Measurements from ENCODE around the gene SH3RF3.
A peak's percentile ranks its signal among the peaks of the same experiment; 100 is the strongest.

SH3RF3 gene

DNA sequence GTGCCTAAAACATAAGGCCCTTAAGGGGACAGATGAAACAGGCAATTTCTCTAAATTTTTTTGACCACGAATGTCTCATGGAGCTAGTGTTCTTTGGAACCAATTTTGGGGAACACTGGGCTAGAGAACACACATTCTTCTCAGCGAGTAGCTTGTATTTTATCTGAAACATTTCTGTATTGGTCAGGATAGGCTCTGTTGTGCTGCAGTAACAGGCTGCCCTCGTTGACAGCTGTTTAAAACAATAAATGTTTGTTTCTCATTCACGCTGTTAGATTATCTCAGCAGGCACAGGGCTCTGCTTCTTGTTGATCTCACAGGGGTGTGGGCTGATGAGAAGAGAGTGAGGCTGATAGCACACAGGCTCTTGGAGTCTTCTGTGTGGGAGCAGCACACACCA lies 105.3 kb downstream of the SH3RF3 start:
- Histone ChIP-seq H3K27me3 (replicated peaks; ENCODE audit: control insufficient read depth, insufficient read depth, low read length) (no peaks in the 10 kb centered on the region; the same call in 1 of the 2 replicates), H3K36me3 (ENCODE audit: control insufficient read depth, insufficient read depth, low read length) (no peaks in the 10 kb centered on the region), H3K4me3 (replicated peaks; ENCODE audit: low read depth, low read length) (no peak overlapping the region)
- TF ChIP-seq, protein P1, sequence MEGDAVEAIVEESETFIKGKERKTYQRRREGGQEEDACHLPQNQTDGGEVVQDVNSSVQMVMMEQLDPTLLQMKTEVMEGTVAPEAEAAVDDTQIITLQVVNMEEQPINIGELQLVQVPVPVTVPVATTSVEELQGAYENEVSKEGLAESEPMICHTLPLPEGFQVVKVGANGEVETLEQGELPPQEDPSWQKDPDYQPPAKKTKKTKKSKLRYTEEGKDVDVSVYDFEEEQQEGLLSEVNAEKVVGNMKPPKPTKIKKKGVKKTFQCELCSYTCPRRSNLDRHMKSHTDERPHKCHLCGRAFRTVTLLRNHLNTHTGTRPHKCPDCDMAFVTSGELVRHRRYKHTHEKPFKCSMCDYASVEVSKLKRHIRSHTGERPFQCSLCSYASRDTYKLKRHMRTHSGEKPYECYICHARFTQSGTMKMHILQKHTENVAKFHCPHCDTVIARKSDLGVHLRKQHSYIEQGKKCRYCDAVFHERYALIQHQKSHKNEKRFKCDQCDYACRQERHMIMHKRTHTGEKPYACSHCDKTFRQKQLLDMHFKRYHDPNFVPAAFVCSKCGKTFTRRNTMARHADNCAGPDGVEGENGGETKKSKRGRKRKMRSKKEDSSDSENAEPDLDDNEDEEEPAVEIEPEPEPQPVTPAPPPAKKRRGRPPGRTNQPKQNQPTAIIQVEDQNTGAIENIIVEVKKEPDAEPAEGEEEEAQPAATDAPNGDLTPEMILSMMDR (IDR thresholded peaks at IDR 0.05; ENCODE audit: insufficient read depth, low read length, poor library complexity, severe bottlenecking) = no peak
- no peak for DNase-seq (ENCODE audit: extremely low read depth, insufficient read length)

DNA sequence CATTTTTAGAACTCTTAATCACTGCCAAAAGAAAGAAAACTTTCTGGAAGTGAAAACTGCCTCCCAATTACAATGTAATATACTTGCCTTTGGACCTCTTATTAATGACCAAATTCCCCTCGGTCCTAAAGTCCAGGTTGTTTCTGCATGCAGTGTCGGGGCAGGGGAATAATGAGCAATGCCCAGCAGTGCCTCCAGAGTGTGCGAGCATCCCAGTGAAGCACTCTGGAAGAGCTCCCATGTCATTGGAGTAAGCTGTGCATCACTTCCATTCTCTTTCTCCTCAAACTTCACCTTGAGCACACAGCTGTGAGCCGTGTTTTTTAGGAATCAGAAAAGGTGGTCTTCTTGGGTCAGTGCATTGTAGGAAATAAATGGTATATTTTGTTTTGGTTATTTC lies 107.1 kb downstream of the SH3RF3 start:
- DNase-seq (ENCODE audit: extremely low read depth, insufficient read length) = no peak
- Histone ChIP-seq H3K36me3 (ENCODE audit: control insufficient read depth, insufficient read depth, low read length) (no peaks in the 10 kb centered on the region), H3K4me3 (replicated peaks; ENCODE audit: low read depth, low read length) (no peak overlapping the region), H3K27me3 (replicated peaks; ENCODE audit: control insufficient read depth, insufficient read depth, low read length) (no peaks in the 10 kb centered on the region; the same call in 1 of the 2 replicates)
- TF ChIP-seq, protein P1 (IDR thresholded peaks at IDR 0.05; ENCODE audit: insufficient read depth, low read length, poor library complexity, severe bottlenecking) = no peak

DNA sequence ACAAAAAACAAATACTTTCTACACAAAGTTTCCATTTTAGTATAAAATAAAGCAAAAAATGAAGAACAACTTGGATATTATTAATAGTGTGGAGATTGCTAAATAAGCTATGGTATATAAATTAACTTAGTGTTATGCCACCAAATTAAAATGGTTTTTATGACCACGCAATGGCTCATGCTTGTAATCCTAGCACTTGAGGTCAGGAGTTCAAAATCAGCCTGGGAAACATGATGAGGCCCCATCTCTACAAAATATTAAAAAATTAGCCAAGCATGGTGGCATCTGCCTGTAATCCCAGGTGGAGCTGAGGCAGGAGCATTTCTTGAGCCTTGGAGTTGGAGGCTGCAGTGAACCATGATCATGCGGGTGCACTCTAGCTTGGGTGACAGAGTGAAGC lies 108.8 kb downstream of the SH3RF3 start:
- DNase-seq (ENCODE audit: extremely low read depth, insufficient read length) = no peak
- Histone ChIP-seq H3K4me3 (replicated peaks; ENCODE audit: low read depth, low read length) (no peak overlapping the region), H3K27me3 (replicated peaks; ENCODE audit: control insufficient read depth, insufficient read depth, low read length) (no peaks in the 10 kb centered on the region; the same call in 1 of the 2 replicates), H3K36me3 (ENCODE audit: control insufficient read depth, insufficient read depth, low read length) (no peaks in the 10 kb centered on the region)
- TF ChIP-seq, protein P1 (IDR thresholded peaks at IDR 0.05; ENCODE audit: insufficient read depth, low read length, poor library complexity, severe bottlenecking) = no peak

DNA sequence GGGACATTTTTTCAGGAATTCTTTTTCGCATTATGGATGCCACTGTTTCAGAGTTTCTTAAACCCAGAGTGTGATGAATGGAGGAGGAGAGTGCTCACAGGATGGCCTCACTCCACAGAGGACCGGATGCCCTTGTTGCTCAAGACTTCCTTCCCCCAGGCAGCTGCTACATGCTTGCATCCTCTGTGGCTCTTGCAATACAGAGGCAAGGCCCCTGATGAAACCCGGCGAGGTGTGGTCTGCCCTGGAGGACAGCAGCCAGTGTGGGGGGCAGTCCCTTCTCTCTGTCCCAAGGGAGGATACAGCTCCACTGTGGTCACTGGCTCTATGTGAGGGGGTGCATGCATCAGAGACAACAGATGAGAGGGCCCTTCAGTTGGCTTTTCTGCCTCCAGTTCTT lies 109.6 kb downstream of the SH3RF3 start:
- Histone ChIP-seq H3K4me3 (replicated peaks; ENCODE audit: low read depth, low read length) (no peak overlapping the region), H3K27me3 (replicated peaks; ENCODE audit: control insufficient read depth, insufficient read depth, low read length) (no peaks in the 10 kb centered on the region; the same call in 1 of the 2 replicates), H3K36me3 (ENCODE audit: control insufficient read depth, insufficient read depth, low read length) (no peaks in the 10 kb centered on the region)
- peak; percentile 32 for DNase-seq (ENCODE audit: extremely low read depth, insufficient read length)
- TF ChIP-seq, protein P1 (IDR thresholded peaks at IDR 0.05; ENCODE audit: insufficient read depth, low read length, poor library complexity, severe bottlenecking) = no peak

DNA sequence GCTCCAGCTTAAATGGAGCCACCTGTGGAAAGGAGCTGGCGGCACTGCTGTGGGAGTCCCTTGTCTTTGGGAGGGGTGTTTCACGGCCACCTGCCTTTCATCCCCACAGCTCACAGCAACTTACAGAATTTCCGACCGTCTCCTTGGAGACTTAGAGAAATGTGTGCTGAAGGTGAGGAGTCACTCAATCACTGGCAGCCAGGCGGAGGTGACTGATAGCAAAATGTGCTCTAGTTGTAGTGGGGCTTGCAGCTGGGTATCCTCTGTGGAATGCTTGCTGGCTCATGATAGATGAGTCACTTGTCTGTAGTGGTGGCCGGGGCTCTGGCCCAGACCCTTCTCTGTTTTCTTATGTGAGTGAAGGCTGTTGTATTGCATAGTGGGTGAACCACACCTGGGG lies 110.7 kb downstream of the SH3RF3 start:
- Histone ChIP-seq H3K27me3 (replicated peaks; ENCODE audit: control insufficient read depth, insufficient read depth, low read length) (no peaks in the 10 kb centered on the region; the same call in 1 of the 2 replicates), H3K36me3 (ENCODE audit: control insufficient read depth, insufficient read depth, low read length) (no peaks in the 10 kb centered on the region), H3K4me3 (replicated peaks; ENCODE audit: low read depth, low read length) (no peak overlapping the region)
- TF ChIP-seq, protein P1 (IDR thresholded peaks at IDR 0.05; ENCODE audit: insufficient read depth, low read length, poor library complexity, severe bottlenecking) = no peak
- no peak for DNase-seq (ENCODE audit: extremely low read depth, insufficient read length)

DNA sequence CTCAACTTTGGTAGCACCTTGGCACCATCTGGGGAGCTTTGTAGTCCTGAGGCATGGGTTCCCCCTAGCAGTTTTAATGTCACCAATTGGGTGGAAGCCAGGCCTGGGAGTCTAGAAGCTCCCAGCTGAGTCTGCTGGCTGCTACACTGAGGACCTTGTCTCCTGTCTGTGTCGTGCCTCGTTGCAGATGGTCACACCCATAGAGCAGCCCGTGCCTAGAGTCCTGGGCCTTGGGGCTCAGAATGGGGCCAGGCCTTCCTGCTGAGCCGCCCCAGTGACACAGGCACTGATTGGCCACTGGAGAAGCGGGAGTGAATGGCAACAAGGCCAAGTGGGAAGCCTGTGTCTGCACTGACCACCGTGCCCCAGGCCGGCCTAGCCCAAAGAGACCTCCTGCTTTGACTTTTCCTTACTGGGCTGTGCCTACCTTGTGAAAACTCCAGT lies 113.2 kb downstream of the SH3RF3 start:
- no peak for DNase-seq (ENCODE audit: extremely low read depth, insufficient read length)
- Histone ChIP-seq H3K36me3 (ENCODE audit: control insufficient read depth, insufficient read depth, low read length) (no peaks in the 10 kb centered on the region), H3K4me3 (replicated peaks; ENCODE audit: low read depth, low read length) (no peak overlapping the region), H3K27me3 (replicated peaks; ENCODE audit: control insufficient read depth, insufficient read depth, low read length) (no peaks in the 10 kb centered on the region; the same call in none of the 2 replicates)
- TF ChIP-seq, protein P1 (IDR thresholded peaks at IDR 0.05; ENCODE audit: insufficient read depth, low read length, poor library complexity, severe bottlenecking) = no peak
